ENCODE results near the gene NHS. TPM values are rescaled to one million over a fixed set of nuclear protein-coding genes. Genes with fewer than 3 reads are reported as not detected.

The NHS gene
- polyA plus RNA-seq, 1 donor (not counting 4 experiments of a cell fraction or from before 2014, with no cell fraction given) = 5.4 TPM

GRCh38 chrX:17606231-17606630 is 231.2 kb downstream of the NHS start:
- H3K9ac ChIP-seq (ENCODE audit: control insufficient read depth, extremely low read depth, insufficient read depth, low read length) = no peak overlapping the region
- H4K20me1 ChIP-seq (ENCODE audit: control insufficient read depth, extremely low read depth, insufficient read depth, low read length) = no peaks in the 10 kb centered on the region
- dilution Hi-C loops (cut with MboI; ENCODE audit: extremely low pct_ligation_motif_present, low sequenced_read_pairs) = no loop called here
- H3K27me3 ChIP-seq (ENCODE audit: control insufficient read depth, extremely low read depth, insufficient read depth, low read length) = no peaks in the 10 kb centered on the region
- H3K27ac ChIP-seq (ENCODE audit: control insufficient read depth, insufficient read depth, low read length) = no peak overlapping the region
- H3K9me1 ChIP-seq (ENCODE audit: control insufficient read depth, extremely low read depth, insufficient read depth, low read length) = no peaks in the 10 kb centered on the region
- no peaks in the 10 kb centered on the region for H3K9me3 ChIP-seq (ENCODE audit: control insufficient read depth, low read depth, low read length)
- no peak overlapping the region for H3K4me3 ChIP-seq (ENCODE audit: control insufficient read depth in 2 of 3, extremely low read depth in 1 of 3, insufficient read depth in 2 of 3, low read depth in 1 of 3, low read length in 3 of 3)
- FAIRE-seq (no peak), DNase-seq (ENCODE audit: low read depth, low spot score) (no peak)
- no peak overlapping the region for H3K4me2 ChIP-seq (ENCODE audit: control insufficient read depth, extremely low read depth, insufficient read depth, low read depth, low read length)
- no peaks in the 10 kb centered on the region for H3K36me3 ChIP-seq (ENCODE audit: control insufficient read depth in 2 of 2, extremely low read depth in 1 of 2, insufficient read depth in 2 of 2, low read length in 2 of 2)
- H3K4me1 ChIP-seq (ENCODE audit: control insufficient read depth, extremely low read depth, insufficient read depth, low read length) = no peaks in the 10 kb centered on the region
- peaks cover 3% of the 10 kb centered on the region for H3K79me2 ChIP-seq (ENCODE audit: control insufficient read depth, insufficient read depth, low read length)
- TF ChIP-seq, protein P1, sequence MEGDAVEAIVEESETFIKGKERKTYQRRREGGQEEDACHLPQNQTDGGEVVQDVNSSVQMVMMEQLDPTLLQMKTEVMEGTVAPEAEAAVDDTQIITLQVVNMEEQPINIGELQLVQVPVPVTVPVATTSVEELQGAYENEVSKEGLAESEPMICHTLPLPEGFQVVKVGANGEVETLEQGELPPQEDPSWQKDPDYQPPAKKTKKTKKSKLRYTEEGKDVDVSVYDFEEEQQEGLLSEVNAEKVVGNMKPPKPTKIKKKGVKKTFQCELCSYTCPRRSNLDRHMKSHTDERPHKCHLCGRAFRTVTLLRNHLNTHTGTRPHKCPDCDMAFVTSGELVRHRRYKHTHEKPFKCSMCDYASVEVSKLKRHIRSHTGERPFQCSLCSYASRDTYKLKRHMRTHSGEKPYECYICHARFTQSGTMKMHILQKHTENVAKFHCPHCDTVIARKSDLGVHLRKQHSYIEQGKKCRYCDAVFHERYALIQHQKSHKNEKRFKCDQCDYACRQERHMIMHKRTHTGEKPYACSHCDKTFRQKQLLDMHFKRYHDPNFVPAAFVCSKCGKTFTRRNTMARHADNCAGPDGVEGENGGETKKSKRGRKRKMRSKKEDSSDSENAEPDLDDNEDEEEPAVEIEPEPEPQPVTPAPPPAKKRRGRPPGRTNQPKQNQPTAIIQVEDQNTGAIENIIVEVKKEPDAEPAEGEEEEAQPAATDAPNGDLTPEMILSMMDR (optimal IDR thresholded peaks at IDR 0.05 in 1 of 3, IDR thresholded peaks at IDR 0.05 in 1 of 3, conservative IDR thresholded peaks at IDR 0.05 in 1 of 3; ENCODE audit: extremely low read depth in 1 of 3, insufficient read depth in 2 of 3, low read length in 3 of 3) = no peak
- TF ChIP-seq EZH2 (IDR thresholded peaks at IDR 0.05; ENCODE audit: low read length) = no peak
- no peak overlapping the region for H2AFZ ChIP-seq (ENCODE audit: control insufficient read depth, low read length)

DNA sequence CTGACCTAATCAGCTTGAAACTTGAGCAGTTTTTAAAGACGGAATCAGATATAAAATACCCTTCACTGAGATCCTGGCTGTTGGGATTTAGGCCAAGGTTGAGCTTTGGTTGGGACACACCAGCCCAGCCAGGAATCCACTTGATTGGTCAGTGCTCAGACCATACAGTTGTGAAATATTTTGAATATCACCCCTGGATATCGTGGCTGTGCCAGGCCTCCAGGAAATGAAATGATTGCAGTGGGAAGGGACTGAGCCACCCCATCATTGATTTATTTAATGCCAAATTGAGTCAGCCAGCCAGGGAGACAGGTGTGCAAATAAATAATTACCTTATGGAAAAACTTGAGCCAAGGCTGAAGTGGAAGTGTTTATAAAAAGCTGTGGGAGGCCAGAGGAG is 233.9 kb downstream of the NHS start:
- Histone ChIP-seq H3K4me1 (ENCODE audit: control insufficient read depth, extremely low read depth, insufficient read depth, low read length) (peaks cover 5% of the 10 kb centered on the region), H3K9me1 (ENCODE audit: control insufficient read depth, extremely low read depth, insufficient read depth, low read length) (no peaks in the 10 kb centered on the region), H3K4me2 (ENCODE audit: control insufficient read depth, extremely low read depth, insufficient read depth, low read depth, low read length) (no peak overlapping the region), H3K9ac (ENCODE audit: control insufficient read depth, extremely low read depth, insufficient read depth, low read length) (no peak overlapping the region), H3K79me2 (ENCODE audit: control insufficient read depth, insufficient read depth, low read length) (peaks cover 3% of the 10 kb centered on the region), H3K27ac (ENCODE audit: control insufficient read depth, insufficient read depth, low read length) (no peak overlapping the region), H3K27me3 (ENCODE audit: control insufficient read depth, extremely low read depth, insufficient read depth, low read length) (no peaks in the 10 kb centered on the region), H4K20me1 (ENCODE audit: control insufficient read depth, extremely low read depth, insufficient read depth, low read length) (no peaks in the 10 kb centered on the region), H3K36me3 (ENCODE audit: control insufficient read depth in 2 of 2, extremely low read depth in 1 of 2, insufficient read depth in 2 of 2, low read length in 2 of 2) (no peaks in the 10 kb centered on the region), H2AFZ (ENCODE audit: control insufficient read depth, low read length) (no peak overlapping the region), H3K9me3 (ENCODE audit: control insufficient read depth, low read depth, low read length) (no peaks in the 10 kb centered on the region), H3K4me3 (ENCODE audit: control insufficient read depth in 2 of 3, extremely low read depth in 1 of 3, insufficient read depth in 2 of 3, low read depth in 1 of 3, low read length in 3 of 3) (no peak overlapping the region)
- FAIRE-seq = no peak
- no peak for DNase-seq (ENCODE audit: low read depth, low spot score)
- TF ChIP-seq EZH2 (IDR thresholded peaks at IDR 0.05; ENCODE audit: low read length) = no peak
- TF ChIP-seq, protein P1 (optimal IDR thresholded peaks at IDR 0.05 in 1 of 3, IDR thresholded peaks at IDR 0.05 in 1 of 3, conservative IDR thresholded peaks at IDR 0.05 in 1 of 3; ENCODE audit: extremely low read depth in 1 of 3, insufficient read depth in 2 of 3, low read length in 3 of 3) = no peak
- dilution Hi-C loops (cut with MboI; ENCODE audit: extremely low pct_ligation_motif_present, low sequenced_read_pairs) = no loop called here
